ENCODE data around the gene HOXC9.

DNA sequence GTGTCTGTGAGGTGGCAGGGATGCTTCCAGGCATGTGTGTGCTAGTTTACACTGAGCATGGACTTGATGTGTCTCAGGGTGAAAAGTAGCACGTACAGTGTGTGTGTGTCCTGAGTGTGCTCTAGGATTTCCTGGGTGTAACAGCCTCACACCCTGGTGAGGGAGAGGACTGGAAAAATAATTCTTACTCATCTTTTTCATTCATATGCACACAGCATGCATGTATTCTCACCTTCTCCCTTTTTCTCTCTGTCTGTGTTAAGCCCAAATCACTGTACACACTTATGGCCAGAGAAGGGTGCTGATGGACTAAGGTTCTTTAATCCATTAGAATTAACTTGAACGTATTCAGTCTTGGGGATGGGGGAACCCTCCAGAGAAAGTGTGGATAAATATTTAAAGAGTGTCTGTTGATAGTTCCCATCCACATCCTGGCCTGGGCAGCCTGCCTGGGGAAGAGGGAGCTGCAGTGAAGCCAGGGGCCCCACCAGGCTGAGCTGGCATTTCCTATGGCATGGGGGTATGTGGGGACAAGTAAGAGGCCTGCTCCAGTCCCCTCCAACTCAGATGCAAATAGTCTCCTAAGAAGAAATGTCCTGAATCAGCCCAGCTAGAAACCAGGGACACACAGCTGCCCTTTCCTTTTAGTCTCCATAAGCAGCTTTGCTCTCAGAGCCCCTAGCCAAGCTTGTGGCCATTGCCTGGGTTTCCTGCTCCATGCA lies 7.7 kb downstream of the HOXC9 start:
- TF ChIP-seq, protein P1, sequence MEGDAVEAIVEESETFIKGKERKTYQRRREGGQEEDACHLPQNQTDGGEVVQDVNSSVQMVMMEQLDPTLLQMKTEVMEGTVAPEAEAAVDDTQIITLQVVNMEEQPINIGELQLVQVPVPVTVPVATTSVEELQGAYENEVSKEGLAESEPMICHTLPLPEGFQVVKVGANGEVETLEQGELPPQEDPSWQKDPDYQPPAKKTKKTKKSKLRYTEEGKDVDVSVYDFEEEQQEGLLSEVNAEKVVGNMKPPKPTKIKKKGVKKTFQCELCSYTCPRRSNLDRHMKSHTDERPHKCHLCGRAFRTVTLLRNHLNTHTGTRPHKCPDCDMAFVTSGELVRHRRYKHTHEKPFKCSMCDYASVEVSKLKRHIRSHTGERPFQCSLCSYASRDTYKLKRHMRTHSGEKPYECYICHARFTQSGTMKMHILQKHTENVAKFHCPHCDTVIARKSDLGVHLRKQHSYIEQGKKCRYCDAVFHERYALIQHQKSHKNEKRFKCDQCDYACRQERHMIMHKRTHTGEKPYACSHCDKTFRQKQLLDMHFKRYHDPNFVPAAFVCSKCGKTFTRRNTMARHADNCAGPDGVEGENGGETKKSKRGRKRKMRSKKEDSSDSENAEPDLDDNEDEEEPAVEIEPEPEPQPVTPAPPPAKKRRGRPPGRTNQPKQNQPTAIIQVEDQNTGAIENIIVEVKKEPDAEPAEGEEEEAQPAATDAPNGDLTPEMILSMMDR (IDR thresholded peaks at IDR 0.05; ENCODE audit: low read depth, low read length), result no peak
- TF ChIP-seq POLR2A (IDR thresholded peaks at IDR 0.05; ENCODE audit: extremely low read depth, insufficient read length) (no peak), MYC (IDR thresholded peaks at IDR 0.05; ENCODE audit: low read depth, low read length) (no peak)
- TF ChIP-seq, protein P2, sequence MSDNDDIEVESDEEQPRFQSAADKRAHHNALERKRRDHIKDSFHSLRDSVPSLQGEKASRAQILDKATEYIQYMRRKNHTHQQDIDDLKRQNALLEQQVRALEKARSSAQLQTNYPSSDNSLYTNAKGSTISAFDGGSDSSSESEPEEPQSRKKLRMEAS (IDR thresholded peaks at IDR 0.05; ENCODE audit: low read depth, low read length), result no peak
